ENCODE measurements around the gene SELENOW.
"Not testable (repeated sequence)": the region's sequence is repeated elsewhere in the genome, so short reads cannot be mapped to it uniquely, and the experiment has no call there.

SELENOW gene

DNA sequence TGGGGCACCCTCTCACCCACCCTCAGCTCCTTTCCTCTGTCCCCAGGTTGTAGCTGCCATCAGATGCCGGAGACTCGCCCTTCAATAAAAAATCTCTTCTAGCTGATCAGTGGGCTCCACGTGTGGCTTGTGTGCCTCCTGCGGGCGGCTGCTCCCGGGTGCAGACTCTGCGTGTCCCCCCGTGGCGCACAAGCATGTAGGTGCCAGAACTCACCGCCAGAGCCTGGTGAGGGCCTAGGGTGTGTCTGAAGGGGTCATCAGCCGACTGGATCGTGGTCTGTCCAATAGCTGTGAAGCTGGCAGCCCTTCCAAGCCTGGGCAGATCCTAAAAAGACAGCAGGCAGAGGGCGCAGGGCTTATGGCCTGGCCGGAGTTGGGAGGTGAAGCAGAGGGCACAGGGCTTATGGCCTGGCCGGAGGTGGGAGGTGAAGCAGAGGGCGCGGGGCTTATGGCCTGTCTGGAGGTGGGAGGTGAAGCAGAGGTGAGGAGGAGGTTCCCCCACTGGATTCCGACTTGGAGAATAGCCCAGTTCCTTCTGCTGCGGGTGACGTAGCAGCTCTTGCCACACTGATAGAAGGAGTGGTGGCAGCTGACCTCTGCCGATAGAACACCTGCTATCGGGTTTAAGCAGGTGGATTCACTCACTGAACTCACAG is 21.4 kb upstream of the SELENOW start:
- DNase-seq: no peak

DNA sequence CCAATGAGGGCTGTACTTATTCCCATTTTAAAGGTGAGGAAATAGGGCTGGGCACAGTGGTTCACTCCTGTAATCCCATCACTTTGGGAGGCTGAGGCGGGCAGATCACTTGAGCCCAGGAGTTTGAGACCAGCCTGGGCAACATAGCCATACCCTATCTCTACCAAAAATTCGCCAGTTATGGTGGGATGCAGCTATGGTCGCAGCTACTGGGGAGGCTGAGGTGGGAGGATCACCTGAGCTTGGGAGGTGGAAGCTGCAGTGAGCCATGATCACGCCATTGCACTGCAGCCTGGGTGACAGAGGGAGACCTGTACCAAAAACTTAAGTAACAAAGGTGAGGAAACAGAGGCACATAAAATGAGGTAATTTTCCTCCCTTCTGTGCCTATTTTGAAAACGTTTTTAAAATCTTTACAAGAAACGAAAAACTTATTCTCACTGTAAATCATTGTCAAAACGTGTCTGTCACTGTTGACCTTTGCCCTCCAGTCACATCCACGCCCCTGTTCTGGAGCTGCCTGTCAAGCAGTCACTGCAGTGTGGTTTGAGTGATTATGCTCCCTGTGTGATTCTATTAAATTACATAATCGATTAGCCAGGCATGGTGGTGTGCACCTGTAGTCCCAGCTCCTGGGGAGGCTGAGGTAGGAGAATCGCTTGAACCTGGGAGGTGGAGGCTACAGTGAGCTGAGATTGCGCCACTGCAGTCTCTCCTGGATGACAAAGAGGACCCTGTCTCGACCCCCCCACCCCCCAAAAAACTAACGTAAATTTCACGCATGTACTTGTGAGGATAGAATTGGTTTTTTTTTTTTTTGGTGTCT is 20.7 kb upstream of the SELENOW start:
- DNase-seq: no peak

DNA sequence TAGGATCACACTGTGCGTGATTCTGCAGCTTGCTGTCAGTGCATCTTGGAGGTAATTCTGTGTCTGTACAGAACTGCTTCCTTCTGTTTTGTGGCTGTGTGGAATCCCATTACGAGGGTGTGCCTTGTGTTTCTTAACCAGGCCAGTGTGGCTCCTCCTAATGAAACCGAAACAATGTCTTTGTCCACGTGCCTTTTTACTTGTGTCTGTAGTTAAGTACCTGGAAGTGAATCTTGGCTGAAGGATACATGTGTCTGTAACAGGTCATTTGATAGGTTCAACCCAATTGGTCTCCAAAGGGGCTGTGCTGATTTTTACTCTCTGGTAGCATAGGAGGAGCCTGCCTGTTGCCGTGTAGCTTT is 20.1 kb upstream of the SELENOW start:
- DNase-seq: no peak

DNA sequence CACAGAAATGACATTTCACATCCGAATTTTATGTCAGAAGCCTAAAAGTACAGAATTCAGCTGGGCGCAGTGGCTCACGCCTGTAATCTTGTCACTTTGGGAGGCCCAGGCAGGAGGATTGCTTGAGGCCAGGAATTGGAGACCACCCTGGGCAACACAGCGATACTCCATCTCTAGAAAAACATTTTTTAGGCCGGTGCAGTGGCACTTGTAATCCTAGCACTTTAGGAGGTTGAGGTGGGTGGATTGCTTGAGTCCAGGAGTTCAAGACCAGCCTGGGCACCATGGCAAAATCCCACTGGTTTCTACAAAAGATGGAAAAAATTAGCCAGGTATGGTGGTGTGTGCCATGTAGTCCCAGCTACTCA is 17.9 kb upstream of the SELENOW start:
- no peak for DNase-seq

DNA sequence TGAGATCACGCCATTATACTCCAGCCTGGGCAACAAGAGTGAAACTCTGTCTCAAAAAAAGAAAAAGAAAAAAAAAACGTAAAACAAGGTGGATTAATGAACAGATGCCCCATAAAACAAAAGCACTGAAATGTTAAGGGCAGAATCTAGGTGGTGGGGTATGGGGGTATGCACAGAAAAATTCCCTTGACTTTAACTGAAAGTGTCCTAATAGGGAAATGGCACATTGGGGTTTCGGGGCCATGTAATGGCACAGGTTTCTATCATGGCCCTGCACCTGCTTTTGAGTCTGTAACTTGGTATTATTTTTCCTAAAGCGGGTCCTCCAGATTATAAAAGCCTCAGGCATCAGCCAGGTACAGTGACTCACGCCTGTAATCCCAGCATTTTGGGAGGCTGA is 16.9 kb upstream of the SELENOW start:
- no peak for DNase-seq

DNA sequence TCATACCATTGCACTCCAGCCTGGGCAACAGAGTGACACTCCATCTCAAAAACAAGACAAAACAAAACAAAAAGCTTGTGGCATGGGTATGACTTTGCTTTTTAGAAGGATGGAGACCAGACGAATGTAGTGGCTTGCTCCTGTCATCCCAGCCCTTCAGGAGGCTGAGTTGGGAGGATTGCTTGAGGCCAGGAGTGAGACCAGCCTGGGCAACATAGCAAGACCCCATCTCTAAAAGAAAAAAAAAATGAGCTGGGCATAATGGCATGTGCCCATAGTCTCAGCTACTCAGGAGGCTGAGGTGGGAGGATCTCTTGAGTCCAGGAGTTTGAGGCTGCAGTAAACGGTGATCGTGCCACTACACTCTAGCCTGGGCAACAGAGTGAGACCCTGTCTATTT is 16.4 kb upstream of the SELENOW start:
- DNase-seq: no peak

DNA sequence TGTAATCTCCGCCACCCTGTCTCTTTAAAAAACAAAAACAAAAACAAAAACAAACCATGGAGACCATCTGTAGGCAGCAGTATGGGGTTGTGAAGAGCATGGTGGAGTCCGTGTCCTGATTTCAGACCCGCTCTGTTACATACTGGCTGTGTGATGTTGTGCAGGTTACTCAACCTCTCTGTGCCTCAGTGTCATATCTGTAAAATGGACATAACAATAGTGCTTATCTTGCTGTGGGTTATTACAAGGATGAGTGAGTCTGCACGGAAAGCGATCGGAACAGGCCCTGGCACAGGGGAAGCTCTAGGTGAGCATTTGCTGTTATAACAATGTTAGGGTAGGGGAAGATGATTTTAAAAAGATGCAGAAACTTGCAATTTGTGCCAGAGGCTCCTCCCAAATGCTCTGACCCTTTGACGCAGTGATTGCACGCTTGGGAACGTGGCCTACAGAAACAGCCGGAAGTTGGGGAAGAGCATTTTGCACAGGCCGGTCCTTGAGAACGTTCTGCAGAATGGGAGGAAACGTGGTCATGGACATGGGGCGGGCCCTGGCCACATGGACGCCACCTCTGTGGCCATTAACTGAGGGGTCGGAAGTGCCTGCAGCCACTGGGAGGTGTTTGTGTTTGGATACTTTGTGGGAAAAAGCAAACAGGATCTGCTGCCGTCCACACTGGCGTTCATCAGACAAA is 15.7 kb upstream of the SELENOW start:
- no peak for DNase-seq

DNA sequence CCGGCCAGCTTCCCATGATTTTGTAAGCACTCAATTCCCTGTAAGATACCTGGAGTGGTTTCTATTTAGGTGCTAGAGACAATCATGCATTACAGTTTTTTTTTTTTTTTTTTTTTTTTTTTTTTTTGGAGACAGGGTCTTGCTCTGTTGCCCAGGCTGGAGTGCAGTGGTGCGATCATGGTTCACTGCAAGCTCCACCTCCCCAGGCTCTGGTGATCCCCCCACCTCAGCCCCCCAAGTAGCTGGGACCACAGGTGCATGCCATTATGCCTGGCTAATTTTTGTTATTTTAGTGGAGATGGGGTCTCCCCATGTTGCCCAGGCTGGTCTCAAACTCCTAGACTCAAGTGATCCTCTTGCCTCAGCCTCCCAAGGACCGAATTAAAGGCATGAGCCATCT is 13.8 kb upstream of the SELENOW start:
- DNase-seq: not testable (repeated sequence)

DNA sequence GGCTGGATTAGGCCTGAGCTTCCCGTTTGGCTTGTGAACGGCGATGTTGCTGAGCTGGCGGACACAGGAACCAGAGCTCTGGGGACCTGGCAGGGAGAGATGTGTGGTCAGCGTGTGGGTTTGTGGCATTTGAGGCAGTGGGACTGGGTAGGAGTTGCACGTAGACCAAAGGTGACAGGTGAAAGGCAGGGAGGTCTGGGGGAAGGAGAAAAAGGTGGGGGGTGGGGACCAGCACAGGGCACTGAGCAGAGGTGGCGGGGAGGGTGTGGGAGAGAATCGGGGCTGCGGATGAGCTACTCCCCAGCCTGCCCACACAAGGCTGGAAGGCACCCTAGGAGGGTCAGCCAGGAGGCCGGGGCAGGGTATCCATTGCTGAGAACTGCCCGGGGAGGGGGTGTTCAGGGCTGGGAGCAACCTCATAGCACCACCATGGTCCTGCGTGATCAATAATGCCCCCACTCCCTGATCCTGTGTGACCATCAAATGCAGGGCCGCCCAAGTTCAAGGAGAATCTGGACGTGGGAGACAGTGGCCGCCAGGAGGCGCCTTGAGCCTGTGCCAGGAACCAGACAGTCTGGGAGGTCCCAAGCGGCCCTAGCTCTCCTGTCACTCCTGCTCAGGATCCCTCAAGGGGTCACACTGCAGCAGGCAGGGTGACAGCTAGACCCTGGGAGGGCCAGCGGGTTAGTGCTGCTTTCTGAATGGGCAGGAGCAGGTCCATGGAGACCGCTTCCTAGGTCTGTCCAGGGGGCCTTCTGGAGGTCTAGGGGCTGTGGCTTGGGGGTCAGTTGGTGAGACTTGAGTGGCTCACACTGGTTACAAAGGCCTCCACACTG is 12.8 kb upstream of the SELENOW start:
- DNase-seq: peak; percentile 78

DNA sequence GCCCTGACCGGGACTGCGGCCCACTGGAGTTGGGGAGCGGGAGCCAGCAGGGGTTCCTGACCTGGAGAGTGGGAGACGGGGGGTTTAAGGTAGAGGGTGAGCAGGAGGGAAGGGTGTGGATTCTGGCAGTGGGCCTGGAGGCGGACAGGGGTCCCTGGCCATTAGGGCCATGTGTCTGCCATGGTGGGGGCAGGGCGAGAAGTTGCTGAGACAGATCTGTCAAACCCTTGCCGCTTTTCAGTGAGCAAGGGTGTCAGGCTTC is 12.2 kb upstream of the SELENOW start:
- no peak for DNase-seq

DNA sequence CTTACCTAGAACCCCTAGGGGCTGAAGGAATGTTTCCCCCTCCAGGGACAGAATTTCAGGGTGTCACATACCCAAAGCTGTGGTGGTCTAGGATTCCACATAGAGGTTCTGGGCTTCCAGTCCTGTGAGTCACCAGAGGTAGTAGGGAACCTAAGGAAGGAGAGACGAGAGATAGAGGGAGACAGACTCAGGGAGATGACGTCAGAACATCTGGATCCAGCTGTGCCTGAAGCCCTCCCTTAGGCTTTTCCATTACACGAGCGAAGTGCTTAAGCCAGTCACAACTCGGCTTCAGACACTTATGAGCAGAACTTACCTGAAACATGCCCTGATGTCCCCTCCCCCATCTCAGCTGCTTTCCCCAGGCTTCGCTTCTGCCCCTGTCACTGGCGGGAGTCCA is 11.8 kb upstream of the SELENOW start:
- no peak for DNase-seq

DNA sequence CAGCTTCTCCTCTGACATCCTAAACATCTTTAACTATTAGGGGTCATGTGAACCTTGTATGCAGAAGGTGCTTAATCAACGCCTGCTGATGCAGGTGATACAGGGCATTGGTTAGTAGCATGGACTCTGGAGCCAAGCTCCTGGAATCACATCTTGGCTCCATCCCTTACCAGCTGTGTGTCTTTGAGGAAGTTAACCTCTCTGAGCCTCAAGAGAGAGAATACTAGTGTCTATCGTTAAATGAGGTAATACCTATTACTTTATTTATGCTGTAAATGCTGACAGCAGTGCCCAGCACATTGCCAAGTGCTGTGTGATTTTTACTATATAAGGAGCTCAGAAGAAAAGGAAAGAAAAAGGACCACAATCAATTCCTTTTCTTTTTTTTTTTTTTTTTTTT is 11.2 kb upstream of the SELENOW start:
- no peak for DNase-seq

DNA sequence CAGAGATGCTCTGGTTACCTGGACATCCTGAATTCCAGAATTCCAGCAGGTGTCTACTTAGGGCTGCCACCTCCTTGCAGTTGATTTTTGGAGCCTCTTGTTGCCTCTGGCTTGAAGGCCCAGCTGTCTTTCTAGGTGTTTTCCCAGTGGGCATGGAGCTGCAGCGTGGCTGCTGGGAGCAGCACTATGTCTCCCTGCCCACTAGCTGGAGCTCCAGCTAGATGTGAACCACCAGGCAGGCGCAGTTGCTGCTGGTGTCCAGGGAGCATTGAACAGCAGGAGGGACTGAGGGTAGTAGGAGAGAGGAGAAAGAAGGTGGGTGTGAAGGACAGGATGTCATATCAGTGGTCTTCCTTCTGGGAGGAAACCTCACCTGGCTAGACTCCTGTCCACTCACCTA is 9.9 kb upstream of the SELENOW start:
- DNase-seq: no peak

DNA sequence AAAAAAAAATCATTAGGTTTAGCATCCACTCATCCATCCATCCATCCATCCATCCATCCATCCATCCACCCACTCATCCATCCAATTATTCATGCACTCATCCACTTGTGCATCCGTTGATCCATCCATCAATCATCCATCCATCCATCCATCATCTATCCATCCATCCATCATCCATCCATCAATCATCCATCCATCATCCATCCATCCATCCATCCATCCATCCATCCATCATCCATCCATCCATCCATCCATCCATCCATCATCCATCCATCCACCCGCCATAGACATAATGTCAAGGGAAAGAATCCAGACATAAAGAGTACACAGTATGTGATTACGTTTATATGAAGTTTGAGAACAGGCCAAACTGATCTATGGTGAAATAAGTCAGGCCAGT is 9.0 kb upstream of the SELENOW start:
- DNase-seq: no peak

DNA sequence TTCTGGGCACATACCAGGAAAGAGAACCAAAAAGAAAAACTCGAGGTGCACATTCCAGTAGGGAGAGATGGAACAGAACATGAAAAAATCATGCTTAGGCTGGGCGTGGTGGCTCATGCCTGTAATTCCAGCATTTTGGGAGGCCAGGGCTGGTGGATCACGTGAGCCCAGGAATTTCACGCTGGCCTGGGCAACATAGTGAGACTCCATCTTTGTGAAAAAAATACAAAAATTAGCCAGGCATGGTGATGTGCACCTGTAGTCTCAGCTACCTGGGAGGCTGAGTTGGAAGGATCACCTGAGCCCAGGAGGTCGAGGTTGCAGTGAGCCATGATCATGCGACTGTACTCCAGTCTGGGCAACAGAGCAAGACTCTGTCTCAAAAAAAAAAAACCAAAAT is 7.2 kb upstream of the SELENOW start:
- not testable (repeated sequence) for DNase-seq

DNA sequence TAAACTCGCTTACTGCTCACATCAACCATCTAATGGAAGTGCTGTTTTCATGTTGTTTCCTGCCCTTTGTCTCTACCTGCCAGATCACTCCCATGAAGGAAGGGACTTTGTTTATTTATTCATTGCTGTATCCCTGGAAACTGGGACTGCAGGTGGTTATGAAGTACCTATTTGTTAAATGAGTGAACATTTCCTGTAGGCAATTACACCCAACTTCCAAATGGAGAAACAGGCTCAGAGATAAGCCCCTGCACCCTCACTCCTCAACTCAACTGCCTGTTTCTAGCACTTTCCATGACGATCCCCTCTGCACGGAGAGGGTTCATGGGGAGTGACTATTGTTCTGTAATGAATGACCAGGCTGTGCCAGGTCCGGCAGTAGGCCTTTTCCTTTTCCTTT is 1.9 kb upstream of the SELENOW start:
- DNase-seq: no peak

DNA sequence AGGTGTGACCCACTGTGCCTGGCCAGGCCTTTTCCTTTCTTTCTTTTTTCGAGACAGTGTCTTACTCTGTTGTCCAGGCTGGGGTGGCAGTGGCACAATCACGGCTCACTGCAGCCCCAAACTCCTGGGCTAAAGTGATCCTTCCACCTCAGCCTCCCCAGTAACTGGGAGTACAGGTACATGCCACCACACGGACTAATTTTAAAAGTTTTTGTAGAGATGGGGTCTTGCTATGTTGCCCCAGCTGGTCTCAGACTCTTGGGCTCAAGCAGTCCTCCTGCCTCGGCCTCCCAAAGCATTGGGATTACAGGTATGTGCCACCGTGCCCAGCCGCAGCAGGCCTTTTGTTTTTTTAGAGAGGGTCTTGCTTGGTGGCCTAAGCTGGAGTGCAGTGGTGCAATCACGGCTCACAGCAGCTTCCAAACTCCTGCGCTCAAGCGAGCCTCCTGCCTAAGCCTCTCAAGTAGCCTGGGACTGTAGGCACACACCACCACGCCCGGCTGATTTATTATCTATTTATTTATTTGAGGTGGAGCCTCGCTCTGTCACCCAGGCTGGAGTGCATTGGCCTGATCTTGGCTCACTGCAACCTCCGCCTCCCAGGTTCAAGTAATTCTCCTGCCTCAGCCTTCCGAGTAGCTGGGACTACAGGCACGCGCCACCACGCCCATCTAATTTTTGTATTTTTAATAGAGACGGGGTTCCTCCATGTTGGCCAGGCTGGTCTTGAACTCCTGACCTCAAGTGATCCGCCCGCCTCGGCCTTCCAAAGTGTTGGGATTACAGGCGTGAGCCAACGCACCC is 1.1 kb upstream of the SELENOW start:
- DNase-seq: not testable (repeated sequence)

DNA sequence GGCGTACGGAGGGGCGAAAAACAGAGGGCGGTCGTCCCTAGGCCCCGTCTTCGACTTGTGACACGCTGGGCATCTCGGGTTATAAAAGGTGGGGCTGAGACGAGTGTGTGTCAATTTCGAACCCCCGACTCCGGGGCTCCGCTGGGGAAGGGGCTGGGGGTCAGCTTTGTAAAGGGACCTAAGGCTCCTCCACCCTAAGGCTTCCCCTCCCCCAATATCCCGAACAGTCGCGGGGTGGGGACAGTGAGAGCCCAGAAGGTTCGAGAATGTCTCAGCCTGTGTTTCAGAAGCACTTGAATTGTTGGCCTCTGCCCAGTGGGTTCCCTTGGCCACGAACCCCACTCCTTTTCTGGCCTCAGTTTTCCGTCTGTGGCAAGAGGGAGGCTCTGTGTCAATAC is 450 bp downstream of the SELENOW start:
- peak; percentile 30 for DNase-seq

DNA sequence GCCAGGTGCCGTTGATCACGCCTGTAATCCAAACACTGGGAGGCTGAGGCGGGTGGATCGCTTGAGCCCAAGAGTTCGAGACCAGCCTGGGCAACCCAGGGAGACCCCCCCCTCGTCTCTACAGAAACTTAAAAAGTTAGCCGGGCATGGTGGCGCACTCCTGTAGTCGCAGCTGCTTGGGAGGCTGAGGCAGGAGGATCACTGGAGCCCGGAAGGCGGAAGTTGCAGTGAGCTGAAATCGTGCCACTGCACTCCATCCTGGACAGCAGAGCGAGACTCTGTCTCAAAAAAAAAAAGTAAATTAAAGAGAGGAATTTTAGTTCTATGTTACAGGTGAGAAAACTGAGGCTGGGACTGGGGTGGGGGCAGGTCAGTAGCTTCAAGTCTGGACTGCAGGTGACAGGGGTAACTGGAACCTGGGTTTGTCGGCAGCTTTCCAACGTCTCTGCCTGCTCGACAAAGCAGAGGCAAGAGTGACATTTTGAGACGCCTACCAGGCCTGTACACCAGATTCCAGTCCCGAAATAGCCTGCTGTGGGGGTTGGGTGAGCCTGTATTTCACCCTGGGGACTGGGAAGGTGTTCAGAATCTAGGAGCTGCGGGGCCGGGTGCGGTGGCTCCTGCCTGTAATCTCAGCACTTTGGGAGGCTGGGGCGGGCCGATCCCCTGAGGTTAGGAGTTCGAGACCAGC is 1.2 kb downstream of the SELENOW start:
- DNase-seq: no peak

DNA sequence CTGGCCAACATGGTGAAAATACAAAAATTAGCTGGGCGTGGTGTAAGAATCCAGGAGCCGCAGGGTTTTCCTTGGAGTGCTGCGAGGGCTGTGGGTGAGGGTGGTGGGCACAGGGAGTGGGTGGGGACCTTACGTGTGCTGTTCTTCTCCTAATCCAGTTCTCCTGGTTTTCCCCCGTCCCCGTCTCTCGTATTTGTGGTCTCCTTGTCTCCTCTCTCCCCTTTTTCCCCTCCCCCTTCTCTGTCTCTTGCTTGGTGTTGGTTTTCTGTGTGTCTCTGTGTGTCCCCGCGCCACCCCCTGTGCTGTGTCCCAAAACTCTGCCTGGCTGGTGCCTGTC is 1.7 kb downstream of the SELENOW start:
- no peak for DNase-seq

DNA sequence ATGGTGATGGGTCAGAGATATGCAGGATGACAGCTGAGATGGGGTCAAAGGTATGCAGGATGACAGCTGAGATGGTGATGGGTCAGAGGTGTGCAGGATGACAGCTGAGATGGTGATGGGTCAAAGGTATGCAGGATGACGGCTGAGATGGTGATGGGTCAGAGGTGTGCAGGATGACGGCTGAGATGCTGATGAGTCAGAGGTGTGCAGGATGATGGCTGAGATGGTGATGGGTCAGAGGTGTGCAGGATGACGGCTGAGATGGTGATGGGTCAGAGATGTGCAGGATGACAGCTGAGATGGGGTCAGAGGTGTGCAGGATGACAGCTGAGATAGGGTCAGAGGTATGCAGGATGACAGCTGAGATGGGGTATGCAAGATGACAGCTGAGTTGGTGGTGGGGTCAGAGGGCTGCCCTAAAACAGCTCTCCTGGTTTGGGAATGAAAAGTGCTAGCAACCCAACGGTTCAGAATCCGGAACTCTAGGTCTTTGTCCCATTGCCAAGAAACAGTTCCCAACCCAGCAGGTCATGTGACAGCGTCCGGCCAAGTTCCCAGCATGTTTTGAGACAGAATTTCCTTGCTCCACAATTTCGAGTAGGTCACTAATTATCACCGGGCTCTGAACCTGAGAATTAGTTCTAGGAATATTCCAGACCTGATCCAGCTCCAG is 3.2 kb downstream of the SELENOW start:
- no peak for DNase-seq

DNA sequence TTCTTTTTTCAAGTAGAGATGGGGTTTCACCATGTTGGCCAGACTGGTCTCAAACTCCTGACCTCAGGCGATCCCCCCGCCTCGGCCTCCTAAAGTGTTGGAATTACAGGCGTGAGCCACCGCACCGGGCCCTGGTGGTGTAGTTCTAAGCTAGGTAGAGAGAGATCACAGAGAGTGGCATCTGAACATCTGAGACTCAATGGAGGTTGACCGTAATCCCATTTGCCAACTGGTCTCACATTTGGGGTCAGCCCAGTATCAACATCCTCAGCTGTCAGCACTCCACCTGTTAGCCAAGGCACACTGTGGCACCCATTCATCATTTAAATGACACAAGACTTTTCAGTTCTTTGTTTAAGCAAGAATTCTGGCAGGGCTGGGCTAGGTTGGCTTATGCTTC is 8.1 kb downstream of the SELENOW start:
- DNase-seq: no peak
